Urinary bladder (tissue), 4 donors: ENCODE measurements around the gene RPL7A. TPM values are rescaled to one million over a fixed set of nuclear protein-coding genes. Genes with fewer than 3 reads are reported as not detected.
"Not testable (repeated sequence)": the region's sequence is repeated elsewhere in the genome, so short reads cannot be mapped to it uniquely, and the experiment has no call there.

Experiments
- DNase-seq: peaks from one replicate; pipeline ENCODE4 v3.0.0-alpha.2; 2015; ENCODE audit errors: extremely low spot score
- H3K27ac ChIP-seq: one replicate; pipeline ENCODE4 v1.5.1; 2013; ENCODE audit warnings: low read depth, mild to moderate bottlenecking, moderate library complexity
- H3K36me3 ChIP-seq: one replicate; pipeline ENCODE4 v1.6.1; 2013; ENCODE audit warnings: mild to moderate bottlenecking, moderate library complexity; ENCODE audit not compliant: insufficient read depth
- H3K4me1 ChIP-seq: one replicate; pipeline ENCODE4 v1.6.1; 2013; ENCODE audit warnings: mild to moderate bottlenecking, moderate library complexity; ENCODE audit not compliant: insufficient read depth
- H3K4me3 ChIP-seq: one replicate; pipeline ENCODE4 v1.5.1; 2013; ENCODE audit warnings: low read depth, low read length
- WGBS: extraction: QIAGEN DNeasy Blood & Tissue Kit; methylation state at CpG from one replicate; pipeline ENCODE4 v1.1.7; 2013; 5-methylcytosine and 5-hydroxymethylcytosine counted together
- polyA plus RNA-seq: library from polyadenylated mRNA; stranded (reverse); fragments of 200-250 nt; gene quantifications from one replicate; pipeline ENCODE4 v1.2.3, GENCODE V29; 2013
- total RNA-seq: library from RNA; depleted of rRNA; stranded (reverse); fragments of >200 nt; gene quantifications from one replicate; pipeline ENCODE4 v1.2.3, GENCODE V29; 2014
- donor health status: healthy with polysubstance abuse.
- donor health status: healthy.

RPL7A gene
- total RNA-seq = 1,153 TPM
- 2,769 TPM for polyA plus RNA-seq

GRCh38 chr9:133347985-133348717, at the start of gene RPL7A, which contains the start of gene MED22:
Gene RPL7A (plus strand): TSS chr9:133348218. CDS start chr9:133348244, 26 bp downstream.
Gene MED22 (minus strand): TSS chr9:133348131. CDS start chr9:133346662, 1,469 bp downstream.
- peak; percentile 94 for DNase-seq
- Histone ChIP-seq H3K36me3 (peaks cover 12% of the 10 kb centered on the region), H3K4me3 (peak within 1 kb of the TSS; percentile 77), H3K4me1 (no peaks in the 10 kb centered on the region), H3K27ac (peak within 1 kb of the TSS; percentile 85)
- under 1% methylated on average over 64 of the region's 64 CpGs for WGBS

GRCh38 chr9:133299996-133300395, 48.0 kb upstream of the RPL7A start:
- not testable (repeated sequence) for DNase-seq, H3K4me3 ChIP-seq, H3K27ac ChIP-seq, H3K4me1 ChIP-seq, H3K36me3 ChIP-seq
- 75% methylated on average over 16 of the region's 16 CpGs for WGBS

- H3K4me3 ChIP-seq = no peak overlapping the region
- no peak for DNase-seq
- no peaks in the 10 kb centered on the region for H3K4me1 ChIP-seq
- 91% methylated on average over 13 of the region's 13 CpGs for WGBS
- H3K36me3 ChIP-seq = no peaks in the 10 kb centered on the region
- no peak overlapping the region for H3K27ac ChIP-seq
Observed at GRCh38 chr9:133301253-133302230, 46.5 kb upstream of the RPL7A start.

GRCh38 chr9:133303266-133304157, 44.5 kb upstream of the RPL7A start:
- Histone ChIP-seq H3K27ac (no peak overlapping the region), H3K36me3 (no peaks in the 10 kb centered on the region), H3K4me1 (no peaks in the 10 kb centered on the region), H3K4me3 (no peak overlapping the region)
- WGBS = 75% methylated on average over 26 of the region's 26 CpGs
- no peak for DNase-seq

- WGBS = 58% methylated on average over 13 of the region's 13 CpGs
- Histone ChIP-seq H3K4me1 (no peaks in the 10 kb centered on the region), H3K4me3 (no peak overlapping the region), H3K36me3 (no peaks in the 10 kb centered on the region), H3K27ac (no peak overlapping the region)
- DNase-seq = no peak
Observed at GRCh38 chr9:133304158-133304470, 43.9 kb upstream of the RPL7A start.

- WGBS = 84% methylated on average over 38 of the region's 38 CpGs
- DNase-seq = no peak
- Histone ChIP-seq H3K27ac (no peak overlapping the region), H3K36me3 (no peaks in the 10 kb centered on the region), H3K4me3 (no peak overlapping the region), H3K4me1 (no peaks in the 10 kb centered on the region)
Observed at GRCh38 chr9:133304477-133305377, 43.3 kb upstream of the RPL7A start.

GRCh38 chr9:133305731-133306130, 42.3 kb upstream of the RPL7A start:
- H3K27ac ChIP-seq = no peak overlapping the region
- H3K4me1 ChIP-seq = no peaks in the 10 kb centered on the region
- H3K4me3 ChIP-seq = no peak overlapping the region
- H3K36me3 ChIP-seq = no peaks in the 10 kb centered on the region
- no peak for DNase-seq
- WGBS = 72% methylated on average over 19 of the region's 23 CpGs

GRCh38 chr9:133306242-133307204, 41.5 kb upstream of the RPL7A start:
- no peak overlapping the region for H3K4me3 ChIP-seq
- H3K4me1 ChIP-seq = no peaks in the 10 kb centered on the region
- no peak overlapping the region for H3K27ac ChIP-seq
- 71% methylated on average over 31 of the region's 31 CpGs for WGBS
- no peak for DNase-seq
- H3K36me3 ChIP-seq = no peaks in the 10 kb centered on the region

- no peaks in the 10 kb centered on the region for H3K4me1 ChIP-seq
Observed at GRCh38 chr9:133307301-133307700, 40.7 kb upstream of the RPL7A start.

GRCh38 chr9:133309608-133310007, 38.4 kb upstream of the RPL7A start:
- Histone ChIP-seq H3K4me1 (no peaks in the 10 kb centered on the region), H3K4me3 (no peak overlapping the region), H3K27ac (no peak overlapping the region), H3K36me3 (no peaks in the 10 kb centered on the region)
- WGBS = 83% methylated on average over 6 of the region's 6 CpGs
- no peak for DNase-seq

More at GRCh38 chr9:133307301-133307700, 40.7 kb upstream of the RPL7A start:
- Histone ChIP-seq H3K4me3 (no peak overlapping the region), H3K36me3 (no peaks in the 10 kb centered on the region), H3K27ac (no peak overlapping the region)
- no peak for DNase-seq
- 65% methylated on average over 16 of the region's 16 CpGs for whole genome bisulfite sequencing

- 79% methylated on average over 2 of the region's 2 CpGs for WGBS
- DNase-seq = no peak
- H3K27ac ChIP-seq = no peak overlapping the region
Observed at GRCh38 chr9:133315997-133316396, 32.0 kb upstream of the RPL7A start.

More at GRCh38 chr9:133315997-133316396, 32.0 kb upstream of the RPL7A start:
- no peak overlapping the region for H3K4me3 ChIP-seq
- no peaks in the 10 kb centered on the region for H3K4me1 ChIP-seq
- no peaks in the 10 kb centered on the region for H3K36me3 ChIP-seq
